KOPT-K1 (cell line): Measurements from ENCODE around the gene TNFRSF14.

Experiments
- H3K27ac ChIP-seq: fragments of 200-600 bp; sonication (generic); 2 replicates; pipeline ENCODE4 v1.5.1; 2016; ENCODE audit warnings: antibody characterized with exemption, mild to moderate bottlenecking, low read depth, low read length; ENCODE audit not compliant: poor library complexity, severe bottlenecking
- H3K36me3 ChIP-seq: fragments of 200-600 bp; sonication (generic); 2 replicates; pipeline ENCODE4 v1.5.1; 2017; ENCODE audit warnings: antibody characterized with exemption, mild to moderate bottlenecking, low read length, moderate library complexity; ENCODE audit not compliant: insufficient read depth
- H3K9me3 ChIP-seq: fragments of 200-600 bp; sonication (generic); 2 replicates; pipeline ENCODE4 v1.5.1; 2017; ENCODE audit warnings: antibody characterized with exemption, low read length, mild to moderate bottlenecking; ENCODE audit not compliant: insufficient read depth, poor library complexity, severe bottlenecking

Gene TNFRSF14

GRCh38 chr1:2609319-2610035 lies 53.3 kb downstream of the TNFRSF14 start:
- Histone ChIP-seq H3K36me3 (no peaks in the 10 kb centered on the region), H3K27ac (no peak overlapping the region), H3K9me3 (peaks cover 15% of the 10 kb centered on the region)

GRCh38 chr1:2610036-2610959 lies 54.1 kb downstream of the TNFRSF14 start:
- peaks cover 23% of the 10 kb centered on the region for H3K9me3 ChIP-seq
- no peaks in the 10 kb centered on the region for H3K36me3 ChIP-seq
- no peak overlapping the region for H3K27ac ChIP-seq

DNA sequence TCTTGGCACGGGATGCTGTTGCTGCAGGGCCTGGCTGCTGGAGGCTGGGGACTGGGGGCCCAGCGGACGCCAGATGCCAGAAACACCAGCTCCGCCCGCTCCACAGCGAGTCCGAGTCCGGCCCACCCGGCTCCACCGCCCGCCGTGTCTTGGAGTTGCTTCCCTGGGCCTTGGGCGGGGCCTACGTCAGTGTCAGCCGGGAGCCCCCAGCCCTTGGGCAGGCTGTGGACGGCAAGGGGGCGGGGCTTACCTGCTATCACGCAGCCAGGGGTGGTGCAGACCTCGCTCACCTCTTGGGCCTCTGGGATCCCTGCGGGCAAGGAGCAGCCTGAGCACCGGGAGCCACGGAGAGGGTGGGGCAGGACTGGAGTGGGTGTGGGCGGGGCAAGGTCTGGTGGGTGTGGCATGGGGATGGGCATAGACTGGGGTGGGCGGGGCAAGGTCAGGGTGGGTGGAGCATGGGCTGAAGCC lies 54.9 kb downstream of the TNFRSF14 start:
- no peaks in the 10 kb centered on the region for H3K36me3 ChIP-seq
- peaks cover 31% of the 10 kb centered on the region for H3K9me3 ChIP-seq
- no peak overlapping the region for H3K27ac ChIP-seq

DNA sequence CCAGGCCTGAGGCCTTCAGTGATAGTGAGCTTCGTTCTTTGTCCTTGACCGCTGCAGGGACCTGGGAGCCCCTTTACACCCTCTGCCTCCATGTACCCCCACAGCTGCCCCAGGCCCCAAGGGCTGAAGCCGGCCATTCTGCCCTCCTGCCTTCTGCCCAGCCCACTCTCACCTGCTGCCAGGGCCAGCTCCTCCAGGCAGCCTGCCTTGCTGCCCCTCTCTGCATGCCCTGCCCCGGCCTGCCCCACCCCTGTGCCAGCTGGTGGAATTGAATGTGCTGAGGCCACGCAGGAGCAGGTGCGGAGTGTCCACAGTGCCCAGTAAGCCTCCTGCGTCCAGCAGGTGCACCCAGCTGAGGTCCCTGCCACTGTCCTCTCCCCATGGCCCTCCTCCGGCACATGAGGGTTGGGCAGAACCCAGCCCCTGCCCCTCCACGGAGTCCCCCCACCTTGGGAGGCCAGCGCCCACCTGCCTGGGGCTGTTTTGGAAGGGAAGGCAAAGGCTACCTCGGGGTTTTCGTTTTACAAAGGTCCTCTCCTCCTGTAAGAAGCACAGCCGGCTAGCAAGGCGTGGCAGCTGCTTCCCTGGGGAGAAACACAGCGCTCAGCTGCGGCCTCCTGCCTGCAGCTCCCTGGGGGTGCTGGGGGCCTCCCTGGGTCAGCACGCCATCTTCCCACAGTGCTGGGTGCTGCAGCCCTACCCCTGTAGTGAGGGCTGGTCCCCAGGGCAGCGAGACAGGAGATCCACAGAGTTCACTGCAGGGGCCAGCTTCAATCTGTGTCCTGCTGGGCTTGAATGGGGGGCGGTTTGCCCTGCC lies 55.7 kb downstream of the TNFRSF14 start:
- H3K9me3 ChIP-seq = peaks cover 38% of the 10 kb centered on the region
- H3K27ac ChIP-seq = no peak overlapping the region

DNA sequence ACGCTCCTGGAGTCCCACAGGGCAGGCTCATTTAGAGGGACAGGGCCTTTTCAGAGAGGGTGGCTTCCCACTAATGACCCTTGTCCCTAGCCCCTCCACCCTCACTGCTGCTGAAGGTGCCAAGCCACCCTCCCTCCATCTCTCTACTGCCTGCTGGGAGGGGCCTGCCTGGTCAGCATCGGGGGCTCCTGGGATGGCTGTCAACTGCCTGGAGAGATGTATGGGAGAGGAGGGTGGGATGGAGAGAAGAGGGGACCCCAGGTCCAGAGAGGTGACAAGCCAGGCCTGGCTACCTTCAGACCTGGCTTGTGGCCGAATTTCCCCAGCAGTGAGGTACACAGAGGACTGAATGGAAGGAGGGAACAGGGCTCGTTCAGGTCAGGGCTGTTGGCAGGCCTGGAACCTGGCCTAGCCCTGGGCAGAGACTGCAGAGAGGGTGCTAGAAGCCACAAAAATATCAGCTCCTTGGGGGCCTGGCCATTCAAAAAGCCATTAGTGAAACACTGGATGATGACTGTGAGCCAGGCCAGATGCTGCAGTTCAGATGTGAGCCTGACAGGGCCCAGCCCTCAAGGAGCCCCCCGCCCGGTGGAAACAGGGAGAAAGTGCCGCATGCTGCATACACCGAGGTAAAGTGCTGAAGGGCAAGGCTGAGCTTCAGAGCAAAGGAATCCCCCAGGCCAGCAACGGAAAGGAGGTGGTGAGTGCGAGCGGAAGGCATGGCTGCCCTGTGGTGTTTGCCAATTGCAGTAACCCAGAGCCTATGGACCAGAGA lies 56.6 kb downstream of the TNFRSF14 start:
- H3K27ac ChIP-seq = no peak overlapping the region
- no peaks in the 10 kb centered on the region for H3K36me3 ChIP-seq

More for the DNA sequence above, 55.7 kb downstream of the TNFRSF14 start:
- no peaks in the 10 kb centered on the region for H3K36me3 ChIP-seq

More for the DNA sequence above, 56.6 kb downstream of the TNFRSF14 start:
- peaks cover 38% of the 10 kb centered on the region for H3K9me3 ChIP-seq
